Lower leg skin (tissue), 4 donors: ENCODE measurements around the gene ORC5. TPM values are rescaled to one million over a fixed set of nuclear protein-coding genes. Genes with fewer than 3 reads are reported as not detected.

Experiments
- DNase-seq, 2 donors: peaks; one replicate each; pipeline ENCODE4 v3.0.0-alpha.2; 2019; ENCODE audit warnings: low spot score in 2 of 2
- H3K4me3 ChIP-seq: fragments of 200-600 bp; sonication (generic); 2 replicates; pipeline ENCODE4 v1.5.1; 2017; ENCODE audit warnings: mild to moderate bottlenecking, low read depth; ENCODE audit not compliant: poor library complexity, severe bottlenecking
- CTCF ChIP-seq, 3 donors: fragments of 450-650 bp; IDR thresholded peaks; one replicate each; pipeline ENCODE4 v1.5.1; 2016; ENCODE audit warnings: antibody characterized with exemption in 3 of 3, mild to moderate bottlenecking in 3 of 3, moderate library complexity in 2 of 3
- POLR2A ChIP-seq, 2 donors: fragments of 450-650 bp; IDR thresholded peaks; one replicate each; pipeline ENCODE4 v1.6.1; 2016 to 2017; ENCODE audit warnings: antibody characterized with exemption in 2 of 2, mild to moderate bottlenecking in 1 of 2, moderate library complexity in 1 of 2
- WGBS, 2 donors: methylation state at CpG; one replicate each; pipeline ENCODE4 v1.1.5; 2018; 5-methylcytosine and 5-hydroxymethylcytosine counted together
- intact Hi-C: fragments of 100-400 bp; cut with DNase I; formaldehyde crosslinking; loops from one replicate; pipeline ENCODE4 v1.15.0; 2023; ENCODE audit warnings: low total_unique reads
- total RNA-seq, 4 donors: library from RNA; depleted of rRNA; stranded (reverse); fragments of >200 nt; gene quantifications; one replicate each; pipeline ENCODE4 v1.1.0, GENCODE V29; 2016

ORC5 gene
- total RNA-seq, 4 donors from 2014 or later: 13.8 to 41.2 (median 16.3) TPM

GRCh38 chr7:104149822-104150221, 58.0 kb downstream of the ORC5 start:
- no peak for DNase-seq
- H3K4me3 ChIP-seq: no peak overlapping the region
- intact Hi-C loops: no loop called here
- 84 to 86% methylated on average over 2 of the region's 2 CpGs for WGBS, 2 donors
- TF ChIP-seq CTCF (IDR thresholded peaks at IDR 0.05) (no peak), POLR2A (IDR thresholded peaks at IDR 0.05) (no peak)

- 69 to 79% methylated on average over 2 of the region's 2 CpGs for WGBS, 2 donors
- no peak for TF ChIP-seq CTCF (IDR thresholded peaks at IDR 0.05)
- TF ChIP-seq POLR2A (IDR thresholded peaks at IDR 0.05): no peak
- no peak overlapping the region for H3K4me3 ChIP-seq
- no peak for DNase-seq
- intact Hi-C loops: loop anchor here (2.0 kb wide), 1 partner anchor 37 kb away; no protein-coding TSS in a partner anchor
Observed at GRCh38 chr7:104142147-104142546, 65.7 kb downstream of the ORC5 start.

- WGBS, 2 donors: 90 to 91% methylated on average over 7 of the region's 7 CpGs
- no peak for DNase-seq
- intact Hi-C loops: no loop called here
- H3K4me3 ChIP-seq: no peak overlapping the region
- TF ChIP-seq POLR2A (IDR thresholded peaks at IDR 0.05) (no peak), CTCF (IDR thresholded peaks at IDR 0.05) (no peak)
Observed at GRCh38 chr7:104137971-104138370, 69.8 kb downstream of the ORC5 start.

- H3K4me3 ChIP-seq: no peak overlapping the region
- intact Hi-C loops: no loop called here
- DNase-seq: no peak
- 94 to 98% methylated on average over 10 of the region's 10 CpGs for WGBS, 2 donors
- no peak for TF ChIP-seq POLR2A (IDR thresholded peaks at IDR 0.05)
- no peak for TF ChIP-seq CTCF (IDR thresholded peaks at IDR 0.05)
Observed at GRCh38 chr7:104137511-104137910, 70.3 kb downstream of the ORC5 start.

- 86 to 88% methylated on average over 3 of the region's 3 CpGs for WGBS, 2 donors
- intact Hi-C loops: no loop called here
- no peak for DNase-seq
- H3K4me3 ChIP-seq: no peak overlapping the region
- TF ChIP-seq POLR2A (IDR thresholded peaks at IDR 0.05) (no peak), CTCF (IDR thresholded peaks at IDR 0.05) (no peak)
Observed at GRCh38 chr7:104136981-104137380, 70.8 kb downstream of the ORC5 start.

- H3K4me3 ChIP-seq: no peak overlapping the region
- TF ChIP-seq CTCF (IDR thresholded peaks at IDR 0.05): no peak
- no peak for TF ChIP-seq POLR2A (IDR thresholded peaks at IDR 0.05)
- no peak for DNase-seq
- 80 to 90% methylated on average over 2 of the region's 2 CpGs for WGBS, 2 donors
- intact Hi-C loops: no loop called here
Observed at GRCh38 chr7:104136561-104136960, 71.3 kb downstream of the ORC5 start.
